ENCODE results near the gene TBC1D30. TPM values are rescaled to one million over a fixed set of nuclear protein-coding genes. Genes with fewer than 3 reads are reported as not detected.

Gene TBC1D30
- total and polyA plus RNA-seq, 4 donors, result 0.46 to 2.2 (median 0.70) TPM

DNA sequence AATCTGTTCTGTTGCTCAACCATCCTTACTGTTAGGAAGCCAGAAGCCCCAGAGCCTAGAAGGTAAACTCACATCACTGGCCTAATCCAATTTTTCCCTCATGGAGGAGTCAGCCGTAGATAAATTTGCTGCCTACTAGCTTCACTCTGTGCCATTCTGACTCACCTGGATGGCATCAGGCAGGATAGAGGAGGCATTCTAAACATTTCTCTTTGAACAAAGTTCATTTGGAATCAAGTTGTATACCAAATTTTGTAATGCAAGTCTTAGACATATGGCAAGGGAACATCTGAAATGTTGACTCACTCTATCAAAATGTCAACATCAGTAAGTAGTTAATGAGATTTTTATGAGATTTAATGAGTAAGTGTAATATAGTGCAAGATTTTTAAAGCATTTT is 13.6 kb upstream of the TBC1D30 start:
- Histone ChIP-seq H3K4me1 (ENCODE audit: control insufficient read depth in 4 of 4, insufficient read depth in 4 of 4, low read length in 3 of 4) (no peaks in the 10 kb centered on the region), H3K36me3 (ENCODE audit: control insufficient read depth in 4 of 4, insufficient read depth in 3 of 4, low read depth in 1 of 4, low read length in 3 of 4) (no peaks in the 10 kb centered on the region), H3K9ac (ENCODE audit: low read depth in 1 of 2, low read length in 2 of 2) (no peak overlapping the region), H3K4me3 (ENCODE audit: low read depth in 1 of 3, low read length in 3 of 3) (no peak overlapping the region), H3K27ac (ENCODE audit: low read depth in 1 of 2, low read length in 2 of 2) (no peak overlapping the region), H3K9me3 (ENCODE audit: control insufficient read depth in 4 of 4, low read length in 3 of 4) (no peaks in the 10 kb centered on the region), H3K27me3 (ENCODE audit: control insufficient read depth in 4 of 4, insufficient read depth in 4 of 4, low read length in 3 of 4) (no peaks in the 10 kb centered on the region)
- no peak for DNase-seq (ENCODE audit: low spot score)
- 80% methylated on average over 1 of the region's 1 CpG for WGBS
- no peak for TF ChIP-seq GABPA (IDR thresholded peaks at IDR 0.05 in 1 of 2, conservative IDR thresholded peaks at IDR 0.05 in 1 of 2)
- TF ChIP-seq JUND (IDR thresholded peaks at IDR 0.05), result no peak
- TF ChIP-seq RXRA (IDR thresholded peaks at IDR 0.05), result no peak
- TF ChIP-seq YY1 (IDR thresholded peaks at IDR 0.05), result no peak

DNA sequence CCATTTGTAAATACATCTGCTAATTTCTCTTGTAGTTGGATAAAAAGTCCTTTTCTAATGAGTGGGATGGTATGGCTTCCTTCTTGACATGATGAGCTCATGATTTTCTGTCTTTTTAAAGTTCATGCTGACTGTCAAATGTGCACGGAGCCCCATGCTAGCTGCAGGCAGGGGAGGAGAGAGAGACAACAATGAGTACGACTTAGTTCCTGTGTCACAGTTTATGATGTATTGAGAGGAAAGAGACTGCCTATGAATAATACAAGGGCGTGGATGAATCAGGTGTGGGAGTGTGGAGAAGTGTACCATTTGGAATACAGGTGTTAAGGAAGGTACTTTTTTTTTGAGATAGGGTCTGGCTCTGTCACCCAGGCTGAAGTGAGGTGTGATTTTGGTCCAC is 10.7 kb upstream of the TBC1D30 start:
- no peak overlapping the region for H3K9ac ChIP-seq (ENCODE audit: low read depth in 1 of 2, low read length in 2 of 2)
- H3K27me3 ChIP-seq (ENCODE audit: control insufficient read depth in 4 of 4, insufficient read depth in 4 of 4, low read length in 3 of 4), result no peaks in the 10 kb centered on the region
- H3K27ac ChIP-seq (ENCODE audit: low read depth in 1 of 2, low read length in 2 of 2), result no peak overlapping the region
- no peaks in the 10 kb centered on the region for H3K4me1 ChIP-seq (ENCODE audit: control insufficient read depth in 4 of 4, insufficient read depth in 4 of 4, low read length in 3 of 4)
- DNase-seq (ENCODE audit: low spot score), result no peak
- no peaks in the 10 kb centered on the region for H3K36me3 ChIP-seq (ENCODE audit: control insufficient read depth in 4 of 4, insufficient read depth in 3 of 4, low read depth in 1 of 4, low read length in 3 of 4)
- WGBS, result 70% methylated on average over 3 of the region's 3 CpGs
- H3K9me3 ChIP-seq (ENCODE audit: control insufficient read depth in 4 of 4, low read length in 3 of 4), result no peaks in the 10 kb centered on the region
- TF ChIP-seq NR2F2 (IDR thresholded peaks at IDR 0.05) (no peak), HNF4G (IDR thresholded peaks at IDR 0.05) (no peak), SP1 (IDR thresholded peaks at IDR 0.05) (no peak), JUND (IDR thresholded peaks at IDR 0.05) (no peak), TAF1 (conservative IDR thresholded peaks at IDR 0.05) (no peak)
- TF ChIP-seq, protein P1, sequence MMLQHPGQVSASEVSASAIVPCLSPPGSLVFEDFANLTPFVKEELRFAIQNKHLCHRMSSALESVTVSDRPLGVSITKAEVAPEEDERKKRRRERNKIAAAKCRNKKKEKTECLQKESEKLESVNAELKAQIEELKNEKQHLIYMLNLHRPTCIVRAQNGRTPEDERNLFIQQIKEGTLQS (IDR thresholded peaks at IDR 0.05), result no peak
- TF ChIP-seq, protein P2, sequence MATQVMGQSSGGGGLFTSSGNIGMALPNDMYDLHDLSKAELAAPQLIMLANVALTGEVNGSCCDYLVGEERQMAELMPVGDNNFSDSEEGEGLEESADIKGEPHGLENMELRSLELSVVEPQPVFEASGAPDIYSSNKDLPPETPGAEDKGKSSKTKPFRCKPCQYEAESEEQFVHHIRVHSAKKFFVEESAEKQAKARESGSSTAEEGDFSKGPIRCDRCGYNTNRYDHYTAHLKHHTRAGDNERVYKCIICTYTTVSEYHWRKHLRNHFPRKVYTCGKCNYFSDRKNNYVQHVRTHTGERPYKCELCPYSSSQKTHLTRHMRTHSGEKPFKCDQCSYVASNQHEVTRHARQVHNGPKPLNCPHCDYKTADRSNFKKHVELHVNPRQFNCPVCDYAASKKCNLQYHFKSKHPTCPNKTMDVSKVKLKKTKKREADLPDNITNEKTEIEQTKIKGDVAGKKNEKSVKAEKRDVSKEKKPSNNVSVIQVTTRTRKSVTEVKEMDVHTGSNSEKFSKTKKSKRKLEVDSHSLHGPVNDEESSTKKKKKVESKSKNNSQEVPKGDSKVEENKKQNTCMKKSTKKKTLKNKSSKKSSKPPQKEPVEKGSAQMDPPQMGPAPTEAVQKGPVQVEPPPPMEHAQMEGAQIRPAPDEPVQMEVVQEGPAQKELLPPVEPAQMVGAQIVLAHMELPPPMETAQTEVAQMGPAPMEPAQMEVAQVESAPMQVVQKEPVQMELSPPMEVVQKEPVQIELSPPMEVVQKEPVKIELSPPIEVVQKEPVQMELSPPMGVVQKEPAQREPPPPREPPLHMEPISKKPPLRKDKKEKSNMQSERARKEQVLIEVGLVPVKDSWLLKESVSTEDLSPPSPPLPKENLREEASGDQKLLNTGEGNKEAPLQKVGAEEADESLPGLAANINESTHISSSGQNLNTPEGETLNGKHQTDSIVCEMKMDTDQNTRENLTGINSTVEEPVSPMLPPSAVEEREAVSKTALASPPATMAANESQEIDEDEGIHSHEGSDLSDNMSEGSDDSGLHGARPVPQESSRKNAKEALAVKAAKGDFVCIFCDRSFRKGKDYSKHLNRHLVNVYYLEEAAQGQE (IDR thresholded peaks at IDR 0.05), result no peak
- TF ChIP-seq, protein P3, sequence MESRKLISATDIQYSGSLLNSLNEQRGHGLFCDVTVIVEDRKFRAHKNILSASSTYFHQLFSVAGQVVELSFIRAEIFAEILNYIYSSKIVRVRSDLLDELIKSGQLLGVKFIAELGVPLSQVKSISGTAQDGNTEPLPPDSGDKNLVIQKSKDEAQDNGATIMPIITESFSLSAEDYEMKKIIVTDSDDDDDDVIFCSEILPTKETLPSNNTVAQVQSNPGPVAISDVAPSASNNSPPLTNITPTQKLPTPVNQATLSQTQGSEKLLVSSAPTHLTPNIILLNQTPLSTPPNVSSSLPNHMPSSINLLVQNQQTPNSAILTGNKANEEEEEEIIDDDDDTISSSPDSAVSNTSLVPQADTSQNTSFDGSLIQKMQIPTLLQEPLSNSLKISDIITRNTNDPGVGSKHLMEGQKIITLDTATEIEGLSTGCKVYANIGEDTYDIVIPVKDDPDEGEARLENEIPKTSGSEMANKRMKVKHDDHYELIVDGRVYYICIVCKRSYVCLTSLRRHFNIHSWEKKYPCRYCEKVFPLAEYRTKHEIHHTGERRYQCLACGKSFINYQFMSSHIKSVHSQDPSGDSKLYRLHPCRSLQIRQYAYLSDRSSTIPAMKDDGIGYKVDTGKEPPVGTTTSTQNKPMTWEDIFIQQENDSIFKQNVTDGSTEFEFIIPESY (IDR thresholded peaks at IDR 0.05), result no peak
- H3K4me3 ChIP-seq (ENCODE audit: low read depth in 1 of 3, low read length in 3 of 3), result no peak overlapping the region

DNA sequence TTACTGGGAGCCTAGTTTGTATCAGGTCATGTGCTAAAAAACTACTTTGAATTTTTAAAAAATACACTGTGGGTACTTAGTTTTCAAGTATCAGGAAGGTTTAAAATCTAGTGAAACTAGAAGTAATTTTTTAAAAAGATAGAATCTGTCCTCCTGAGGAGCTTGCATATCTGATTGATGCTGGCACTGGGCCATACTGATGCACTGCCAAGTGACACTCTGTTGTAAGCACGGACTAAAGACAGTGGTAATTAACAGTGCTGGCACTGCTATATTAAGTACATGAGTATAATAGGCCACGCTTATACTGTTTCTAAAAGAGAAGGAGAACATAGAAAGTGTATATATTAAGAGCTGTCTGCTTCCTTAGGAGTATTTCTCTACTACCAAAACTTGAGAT is 10.0 kb upstream of the TBC1D30 start:
- no peak for TF ChIP-seq FOXA1 (IDR thresholded peaks at IDR 0.05)
- no peak for TF ChIP-seq FOXA2 (IDR thresholded peaks at IDR 0.05)
- TF ChIP-seq YY1 (IDR thresholded peaks at IDR 0.05), result no peak
- no peak for TF ChIP-seq SP1 (IDR thresholded peaks at IDR 0.05)
- no peak for TF ChIP-seq TAF1 (conservative IDR thresholded peaks at IDR 0.05)
- TF ChIP-seq HNF4G (IDR thresholded peaks at IDR 0.05), result no peak
- TF ChIP-seq, protein P1 (IDR thresholded peaks at IDR 0.05), result no peak
- TF ChIP-seq JUND (IDR thresholded peaks at IDR 0.05), result no peak
- no peak for TF ChIP-seq RAD21 (IDR thresholded peaks at IDR 0.05)
- TF ChIP-seq, protein P2 (IDR thresholded peaks at IDR 0.05), result no peak
- no peaks in the 10 kb centered on the region for H3K9me3 ChIP-seq (ENCODE audit: control insufficient read depth in 4 of 4, low read length in 3 of 4)
- no peak overlapping the region for H3K27ac ChIP-seq (ENCODE audit: low read depth in 1 of 2, low read length in 2 of 2)
- no peak for DNase-seq (ENCODE audit: low spot score)
- no peaks in the 10 kb centered on the region for H3K27me3 ChIP-seq (ENCODE audit: control insufficient read depth in 4 of 4, insufficient read depth in 4 of 4, low read length in 3 of 4)
- no peaks in the 10 kb centered on the region for H3K36me3 ChIP-seq (ENCODE audit: control insufficient read depth in 4 of 4, insufficient read depth in 3 of 4, low read depth in 1 of 4, low read length in 3 of 4)
- no peak overlapping the region for H3K9ac ChIP-seq (ENCODE audit: low read depth in 1 of 2, low read length in 2 of 2)
- no peaks in the 10 kb centered on the region for H3K4me1 ChIP-seq (ENCODE audit: control insufficient read depth in 4 of 4, insufficient read depth in 4 of 4, low read length in 3 of 4)
- H3K4me3 ChIP-seq (ENCODE audit: low read depth in 1 of 3, low read length in 3 of 3), result no peak overlapping the region
- WGBS, result 57% methylated on average over 2 of the region's 2 CpGs
